SJCRH30 (cell line): ENCODE data around the gene INF2. TPM values are rescaled to one million over a fixed set of nuclear protein-coding genes. Genes with fewer than 3 reads are reported as not detected.
"Not testable (repeated sequence)": the region's sequence is repeated elsewhere in the genome, so short reads cannot be mapped to it uniquely, and the experiment has no call there.

ENCODE experiments used
- DNase-seq, 2 experiments: peaks; one replicate each; pipeline ENCODE4 v3.0.0-alpha.2; 2015 to 2020
- H3K27ac ChIP-seq: fragments of 250-450 bp; sonication (Bioruptor Pico); 2 replicates; pipeline ENCODE4 v1.5.1; 2020; ENCODE audit warnings: mild to moderate bottlenecking, moderate library complexity
- H3K27me3 ChIP-seq: fragments of 250-450 bp; sonication (Bioruptor Pico); 2 replicates; pipeline ENCODE4 v1.5.1; 2020; ENCODE audit warnings: mild to moderate bottlenecking, moderate library complexity
- H3K36me3 ChIP-seq: fragments of 250-450 bp; sonication (Bioruptor Pico); 2 replicates; pipeline ENCODE4 v1.5.1; 2020; ENCODE audit warnings: mild to moderate bottlenecking, moderate library complexity
- H3K4me1 ChIP-seq: fragments of 250-450 bp; sonication (Bioruptor Pico); 2 replicates; pipeline ENCODE4 v1.5.1; 2020; ENCODE audit warnings: mild to moderate bottlenecking, moderate library complexity
- H3K4me3 ChIP-seq: fragments of 250-450 bp; sonication (Bioruptor Pico); 2 replicates; pipeline ENCODE4 v1.5.1; 2020; ENCODE audit warnings: mild to moderate bottlenecking, moderate library complexity
- H3K9me3 ChIP-seq: fragments of 250-450 bp; sonication (Bioruptor Pico); replicated peaks from 2 replicates; pipeline ENCODE4 v1.5.1; 2020; ENCODE audit warnings: mild to moderate bottlenecking, moderate library complexity
- total RNA-seq: library from RNA; depleted of rRNA; stranded (reverse); fragments of >200 nt; shearing (Covaris generic); gene quantifications from 2 replicates; pipeline ENCODE4 v1.2.3, GENCODE V29; 2014

The INF2 gene
- total RNA-seq, 1 experiment from 2014 or later, result 38.3 TPM

- DNase-seq, result no peak
- Histone ChIP-seq H3K9me3 (no peaks in the 10 kb centered on the region), H3K36me3 (peaks cover 5% of the 10 kb centered on the region; the same call in 1 of the 2 replicates), H3K27ac (no peak overlapping the region), H3K4me1 (peaks cover 13% of the 10 kb centered on the region), H3K4me3 (no peak overlapping the region), H3K27me3 (no peaks in the 10 kb centered on the region)
These were observed 29.5 kb downstream of the INF2 start for GRCh38 chr14:104718871-104719270.

- DNase-seq, result no peak
- H3K36me3 ChIP-seq, result peaks cover 5% of the 10 kb centered on the region; the same call in 1 of the 2 replicates
- no peaks in the 10 kb centered on the region for H3K27me3 ChIP-seq
- H3K9me3 ChIP-seq, result no peaks in the 10 kb centered on the region
- H3K27ac ChIP-seq, result no peak overlapping the region
- no peak overlapping the region for H3K4me3 ChIP-seq
- peaks cover 13% of the 10 kb centered on the region for H3K4me1 ChIP-seq
These were observed 29.9 kb downstream of the INF2 start for GRCh38 chr14:104719343-104719742.

- peaks cover 5% of the 10 kb centered on the region; the same call in 1 of the 2 replicates for H3K27me3 ChIP-seq
- peak; percentile 60 to 63 for DNase-seq
- H3K36me3 ChIP-seq, result no peaks in the 10 kb centered on the region; the same call in 1 of the 2 replicates
- H3K27ac ChIP-seq, result no peak overlapping the region; the same call in 1 of the 2 replicates
- no peak overlapping the region for H3K4me3 ChIP-seq
- no peaks in the 10 kb centered on the region for H3K9me3 ChIP-seq
- H3K4me1 ChIP-seq, result peaks cover 13% of the 10 kb centered on the region
These were observed 32.4 kb downstream of the INF2 start for GRCh38 chr14:104721505-104722431.

- Histone ChIP-seq H3K4me1 (peaks cover 13% of the 10 kb centered on the region), H3K4me3 (no peak overlapping the region), H3K27me3 (peaks cover 17% of the 10 kb centered on the region; the same call in 1 of the 2 replicates), H3K27ac (no peak overlapping the region), H3K36me3 (no peaks in the 10 kb centered on the region; the same call in 1 of the 2 replicates), H3K9me3 (no peaks in the 10 kb centered on the region)
- no peak for DNase-seq
These were observed 33.7 kb downstream of the INF2 start for GRCh38 chr14:104722938-104723650.

- Histone ChIP-seq H3K36me3 (no peaks in the 10 kb centered on the region; the same call in 1 of the 2 replicates), H3K4me3 (peak within 1 kb of the TSS; percentile 41), H3K4me1 (peaks cover 13% of the 10 kb centered on the region), H3K27ac (no peak within 1 kb of the TSS), H3K9me3 (no peaks in the 10 kb centered on the region), H3K27me3 (peaks cover 18% of the 10 kb centered on the region; the same call in 1 of the 2 replicates)
- no peak for DNase-seq
These were observed 34.4 kb downstream of the INF2 start, which contains the start of gene ADSS1 for GRCh38 chr14:104723651-104724406. Gene ADSS1, plus strand, starts transcription at chr14:104724229. Its CDS starts 42 bp downstream, at chr14:104724271.

- Histone ChIP-seq H3K4me3 (peak overlapping the region; percentile 41), H3K9me3 (no peaks in the 10 kb centered on the region), H3K27me3 (peaks cover 18% of the 10 kb centered on the region; the same call in 1 of the 2 replicates), H3K4me1 (peaks cover 13% of the 10 kb centered on the region), H3K27ac (no peak overlapping the region), H3K36me3 (no peaks in the 10 kb centered on the region)
- no peak for DNase-seq
These were observed 35.1 kb downstream of the INF2 start for GRCh38 chr14:104724407-104724980.

GRCh38 chr14:104724981-104725771, 35.8 kb downstream of the INF2 start:
- H3K27ac ChIP-seq, result no peak overlapping the region
- H3K27me3 ChIP-seq, result peaks cover 18% of the 10 kb centered on the region; the same call in 1 of the 2 replicates
- H3K9me3 ChIP-seq, result no peaks in the 10 kb centered on the region
- peaks cover 13% of the 10 kb centered on the region for H3K4me1 ChIP-seq
- H3K4me3 ChIP-seq, result peak overlapping the region; percentile 41
- H3K36me3 ChIP-seq, result no peaks in the 10 kb centered on the region
- DNase-seq, result peak; percentile 70 to 71

- Histone ChIP-seq H3K4me1 (peaks cover 13% of the 10 kb centered on the region), H3K27me3 (peaks cover 18% of the 10 kb centered on the region; the same call in 1 of the 2 replicates), H3K36me3 (no peaks in the 10 kb centered on the region), H3K27ac (no peak overlapping the region), H3K4me3 (0 out of 2 replicates have a peak overlapping the region, but pooled peaks have one; percentile 41), H3K9me3 (no peaks in the 10 kb centered on the region)
- DNase-seq, result no peak
These were observed 36.5 kb downstream of the INF2 start for GRCh38 chr14:104725772-104726548.

GRCh38 chr14:104726600-104727451, 37.4 kb downstream of the INF2 start:
- Histone ChIP-seq H3K4me1 (peaks cover 9% of the 10 kb centered on the region), H3K36me3 (no peaks in the 10 kb centered on the region), H3K27me3 (peaks cover 18% of the 10 kb centered on the region; the same call in 1 of the 2 replicates), H3K4me3 (no peak overlapping the region), H3K9me3 (no peaks in the 10 kb centered on the region), H3K27ac (no peak overlapping the region)
- no peak for DNase-seq

GRCh38 chr14:104728631-104729030, 39.2 kb downstream of the INF2 start:
- no peaks in the 10 kb centered on the region for H3K4me1 ChIP-seq
- H3K4me3 ChIP-seq, result no peak overlapping the region
- DNase-seq, result no peak
- peaks cover 18% of the 10 kb centered on the region; the same call in 1 of the 2 replicates for H3K27me3 ChIP-seq
- no peak overlapping the region for H3K27ac ChIP-seq
- no peaks in the 10 kb centered on the region for H3K36me3 ChIP-seq
- no peaks in the 10 kb centered on the region for H3K9me3 ChIP-seq

GRCh38 chr14:104729176-104729834, 39.9 kb downstream of the INF2 start:
- not testable (repeated sequence) for H3K4me3 ChIP-seq, H3K9me3 ChIP-seq, H3K27ac ChIP-seq, H3K4me1 ChIP-seq, H3K36me3 ChIP-seq, DNase-seq
- H3K27me3 ChIP-seq, result peaks cover 18% of the 10 kb centered on the region; the same call in 1 of the 2 replicates

GRCh38 chr14:104729835-104730181, 40.4 kb downstream of the INF2 start:
- no peaks in the 10 kb centered on the region for H3K4me1 ChIP-seq
- H3K27ac ChIP-seq, result no peak overlapping the region
- H3K4me3 ChIP-seq, result no peak overlapping the region
- no peaks in the 10 kb centered on the region for H3K36me3 ChIP-seq
- H3K9me3 ChIP-seq, result no peaks in the 10 kb centered on the region
- peaks cover 18% of the 10 kb centered on the region; the same call in 1 of the 2 replicates for H3K27me3 ChIP-seq
- no peak for DNase-seq
